ENCODE measurements around the gene THAP8. TPM values are rescaled to one million over a fixed set of nuclear protein-coding genes. Genes with fewer than 3 reads are reported as not detected.

THAP8 gene
- total RNA-seq, 1 experiment from 2014 or later = 0.95 TPM

GRCh38 chr19:36023432-36023831 is 30.7 kb downstream of the THAP8 start:
- H3K4me2 ChIP-seq (ENCODE audit: low read length) = no peak overlapping the region
- no peak for ATAC-seq
- no TSS peak for BruUV-seq (replicated peaks)
- H3F3A ChIP-seq (ENCODE audit: low read length, unreplicated experiment) = no peaks in the 10 kb centered on the region
- no peaks in the 10 kb centered on the region for H3K27me3 ChIP-seq (ENCODE audit: low read length)
- DNase-seq = no peak
- H3K36me3 ChIP-seq (ENCODE audit: low read depth, low read length) = no peaks in the 10 kb centered on the region
- no peaks in the 10 kb centered on the region for H3K79me2 ChIP-seq (ENCODE audit: low read length)
- no peak overlapping the region for H3K9ac ChIP-seq (ENCODE audit: low read length)
- TF ChIP-seq CTCF (conservative IDR thresholded peaks at IDR 0.05; ENCODE audit: low read depth, low read length) (no peak), EZH2 (IDR thresholded peaks at IDR 0.05; ENCODE audit: low read length, unreplicated experiment) (no peak)
- no peaks in the 10 kb centered on the region for H3K9me2 ChIP-seq (replicated peaks; ENCODE audit: low read length)
- ChIA-PET POLR2A (ENCODE audit: unreplicated experiment) (no interaction called here), CTCF (no interaction called here)
- intact Hi-C loops (cut with micrococcal nuclease) = no loop called here
- H3K4me3 ChIP-seq (ENCODE audit: low read length) = no peak overlapping the region
- H3K27ac ChIP-seq (ENCODE audit: low read length) = no peak overlapping the region
- H3K4me1 ChIP-seq (ENCODE audit: insufficient read depth, low read length) = no peaks in the 10 kb centered on the region
- no peaks in the 10 kb centered on the region for H4K20me1 ChIP-seq (ENCODE audit: low read length)
- no peak overlapping the region for H2AFZ ChIP-seq (ENCODE audit: low read length)
- H3K9me3 ChIP-seq (ENCODE audit: low read length) = no peaks in the 10 kb centered on the region

GRCh38 chr19:36019061-36019670 is 34.9 kb downstream of the THAP8 start:
- no peak for DNase-seq
- Histone ChIP-seq H3K4me3 (ENCODE audit: low read length) (no peak overlapping the region), H4K20me1 (ENCODE audit: low read length) (no peaks in the 10 kb centered on the region), H3K27ac (ENCODE audit: low read length) (no peak overlapping the region), H3K9ac (ENCODE audit: low read length) (no peak overlapping the region), H3K9me3 (ENCODE audit: low read length) (no peaks in the 10 kb centered on the region), H3K27me3 (ENCODE audit: low read length) (no peaks in the 10 kb centered on the region), H3K9me2 (replicated peaks; ENCODE audit: low read length) (no peaks in the 10 kb centered on the region), H3K4me2 (ENCODE audit: low read length) (no peak overlapping the region), H3K4me1 (ENCODE audit: insufficient read depth, low read length) (peaks cover 7% of the 10 kb centered on the region), H2AFZ (ENCODE audit: low read length) (no peak overlapping the region), H3F3A (ENCODE audit: low read length, unreplicated experiment) (no peaks in the 10 kb centered on the region), H3K36me3 (ENCODE audit: low read depth, low read length) (no peaks in the 10 kb centered on the region), H3K79me2 (ENCODE audit: low read length) (peaks cover 14% of the 10 kb centered on the region)
- ChIA-PET CTCF (no interaction called here), POLR2A (ENCODE audit: unreplicated experiment) (no interaction called here)
- intact Hi-C loops (cut with micrococcal nuclease) = no loop called here
- TF ChIP-seq CTCF (conservative IDR thresholded peaks at IDR 0.05; ENCODE audit: low read depth, low read length) = no peak
- no peak for TF ChIP-seq EZH2 (IDR thresholded peaks at IDR 0.05; ENCODE audit: low read length, unreplicated experiment)
- TF ChIP-seq EZH2phosphoT487 (IDR thresholded peaks at IDR 0.05; ENCODE audit: borderline replicate concordance, low read length) = no peak
- ATAC-seq = no peak
- no TSS peak for BruUV-seq (replicated peaks)

Data from PC-3 (cell line).